Skin of body (tissue), 2 donors: ENCODE measurements around the gene ERN1. TPM values are rescaled to one million over a fixed set of nuclear protein-coding genes. Genes with fewer than 3 reads are reported as not detected.

Source experiments
- DNase-seq: peaks from one replicate; lab custom pipeline; 2025; lab: John Stamatoyannopoulos, UW
- total RNA-seq: library from RNA; depleted of rRNA; stranded (reverse); fragments of >200 nt; gene quantifications from one replicate; pipeline ENCODE4 v1.2.3, GENCODE V29; 2014

ERN1 gene
- total RNA-seq, 1 donor from 2014 or later, result 9.3 TPM

GRCh38 chr17:64061178-64061898, 68.6 kb downstream of the ERN1 start:
- DNase-seq, result no peak

DNA sequence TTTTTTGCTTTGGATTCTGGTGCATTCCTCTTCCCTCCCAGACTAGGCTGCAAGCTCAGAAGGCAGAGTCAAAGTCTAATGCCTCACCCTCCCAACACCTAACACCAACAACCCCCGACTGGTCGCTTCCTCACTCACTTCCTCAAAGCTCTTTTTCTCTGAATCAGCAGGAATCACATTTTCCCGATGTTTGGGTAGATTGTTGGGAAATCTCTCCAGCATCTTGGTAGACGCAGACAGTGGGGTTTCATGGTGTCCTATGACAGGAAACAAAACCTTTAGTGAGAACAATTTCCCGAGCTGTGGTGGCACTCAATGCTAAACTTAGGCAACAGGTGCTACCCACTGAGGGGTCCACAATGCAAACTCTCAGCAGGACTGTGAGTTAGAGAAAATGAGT, 69.6 kb downstream of the ERN1 start:
- no peak for DNase-seq

DNA sequence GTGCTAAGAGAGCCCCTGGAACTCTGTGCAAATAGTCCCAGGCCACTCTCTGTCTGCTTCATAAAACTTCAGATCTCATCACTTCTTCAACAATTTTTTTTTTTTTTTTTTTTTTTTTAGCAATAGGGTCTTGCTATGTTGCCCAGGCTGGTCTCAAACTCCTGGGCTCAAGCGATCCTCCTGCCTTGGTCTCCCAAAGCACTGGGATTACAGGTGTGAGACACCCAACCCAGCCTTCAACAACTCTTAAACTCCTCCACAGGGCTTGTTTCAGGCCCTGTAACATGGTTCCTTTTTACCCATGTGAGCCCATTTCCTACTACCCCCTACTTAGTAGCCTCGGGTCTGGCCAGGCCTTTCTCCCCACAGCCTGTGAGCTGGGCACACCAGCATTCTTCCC, 70.2 kb downstream of the ERN1 start:
- DNase-seq, result no peak

DNA sequence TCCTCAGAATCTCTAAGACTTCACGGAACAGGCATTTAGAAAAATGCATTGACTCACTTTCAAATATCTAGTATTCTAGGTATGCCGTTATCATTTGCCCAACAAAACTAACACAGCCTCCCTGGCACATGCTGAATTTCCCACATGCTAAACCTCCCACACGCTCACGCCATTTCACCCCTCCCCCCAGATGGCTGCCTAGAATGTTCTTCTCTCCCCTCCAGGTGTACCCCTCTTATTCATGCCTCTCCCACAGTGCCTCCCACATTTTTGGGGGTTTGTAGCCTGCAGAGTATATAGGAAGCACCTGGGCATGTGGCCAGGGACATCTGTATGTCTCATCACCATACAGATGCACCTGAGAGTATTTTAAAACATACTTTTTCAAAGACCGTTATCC, 71.3 kb downstream of the ERN1 start:
- DNase-seq, result no peak

- no peak for DNase-seq
Observed at GRCh38 chr17:64057701-64058263, 72.2 kb downstream of the ERN1 start.

DNA sequence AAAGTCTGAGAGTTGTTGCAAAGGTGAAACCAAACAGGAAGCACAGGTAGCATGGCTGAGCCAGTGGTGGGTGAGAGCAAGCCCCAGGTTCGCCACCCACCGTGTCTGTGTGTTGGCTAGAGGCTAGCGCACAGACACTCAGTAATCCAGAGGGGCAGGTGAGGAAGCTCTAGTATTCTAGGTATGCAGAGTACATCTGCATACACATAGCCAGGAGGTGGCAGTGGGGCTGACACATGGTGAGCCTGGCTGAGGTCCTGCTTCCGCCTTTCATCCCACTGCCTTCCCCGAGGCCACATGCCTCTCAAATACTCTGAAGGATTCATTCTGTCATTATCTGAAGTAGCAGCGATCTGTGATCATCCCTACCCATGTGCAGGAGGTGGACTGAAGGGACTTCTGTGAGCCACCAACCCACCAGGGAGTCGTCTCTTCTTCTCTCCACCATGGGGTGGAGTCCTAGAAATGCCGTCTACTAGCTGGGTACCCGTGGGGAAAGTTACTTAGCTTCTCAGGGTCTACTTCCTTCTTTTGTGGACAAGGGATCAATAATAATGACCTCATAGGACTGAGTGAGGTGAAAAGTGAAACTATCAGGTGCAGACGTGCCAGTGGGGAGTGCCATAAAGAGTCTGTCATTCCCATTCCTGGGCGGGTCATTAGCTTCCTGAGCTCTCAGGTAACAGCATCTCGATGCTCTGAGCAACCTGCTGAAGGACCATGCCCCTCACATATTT, 73.5 kb downstream of the ERN1 start:
- no peak for DNase-seq

DNA sequence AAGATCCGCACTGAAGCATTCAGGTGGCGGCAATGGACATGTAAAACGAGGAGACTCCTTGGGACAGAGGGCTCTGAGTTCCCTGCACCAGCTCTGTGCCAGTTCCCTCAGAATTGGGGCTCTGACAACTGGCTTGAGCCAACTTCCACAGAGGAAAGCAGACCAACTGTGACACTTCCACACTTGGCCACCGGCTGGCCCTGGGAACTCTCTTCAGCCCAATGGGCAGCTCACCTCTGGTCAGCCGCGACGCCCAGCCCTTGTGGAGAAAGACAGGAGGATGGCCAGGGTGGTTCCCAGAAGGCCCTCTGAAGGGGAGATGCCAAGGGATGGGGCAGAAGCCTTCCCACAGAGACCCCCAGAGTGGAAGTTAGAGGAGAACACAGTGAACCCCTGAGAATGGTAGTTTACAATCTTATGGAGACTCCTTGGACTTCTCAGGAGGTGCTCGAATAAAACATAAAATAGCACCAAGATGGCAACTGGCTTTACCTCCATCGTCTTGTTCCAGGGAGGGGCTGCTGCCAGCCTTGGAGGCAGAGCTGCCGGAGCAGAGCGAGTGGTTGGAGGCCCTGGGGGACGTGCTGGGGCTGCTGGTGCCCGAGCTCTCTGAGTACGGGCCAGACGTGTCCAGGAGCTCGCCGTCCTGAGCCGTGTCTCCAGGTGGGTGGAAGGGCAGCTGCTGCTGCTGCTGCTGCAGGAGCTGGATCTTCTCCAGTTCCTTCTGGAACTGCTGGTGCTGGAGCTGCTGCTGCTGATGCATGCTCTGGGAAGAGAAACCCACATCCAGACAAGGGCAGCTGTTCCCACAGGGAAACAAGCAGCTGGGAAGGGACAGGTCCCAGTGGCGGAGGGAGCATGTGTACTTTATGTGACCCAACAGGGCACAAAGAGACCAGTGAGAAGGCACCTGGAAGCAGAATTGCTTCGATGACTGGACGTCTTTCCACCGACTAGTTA, 74.5 kb downstream of the ERN1 start:
- DNase-seq, result no peak

- no peak for DNase-seq
Observed at GRCh38 chr17:64054304-64054703, 75.6 kb downstream of the ERN1 start.

DNA sequence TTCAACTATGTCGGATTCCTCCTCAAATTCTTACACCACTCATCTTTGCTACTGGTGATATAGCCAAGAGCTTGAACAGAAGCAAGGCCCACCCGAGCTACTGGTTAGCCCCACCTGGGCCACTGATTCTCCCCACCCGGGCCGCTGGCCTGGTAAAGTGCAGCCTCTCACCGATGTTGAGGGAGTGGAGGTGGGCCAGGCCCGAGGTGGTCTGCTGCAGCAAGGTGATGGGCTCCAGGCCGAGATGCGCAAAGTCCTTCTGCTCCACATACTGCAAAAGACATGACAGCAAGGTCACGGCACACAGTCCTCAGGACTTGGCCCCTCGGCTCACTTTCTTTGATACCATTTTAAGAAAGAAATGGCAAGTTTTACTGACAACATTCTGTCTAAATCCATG, 76.8 kb downstream of the ERN1 start:
- no peak for DNase-seq

DNA sequence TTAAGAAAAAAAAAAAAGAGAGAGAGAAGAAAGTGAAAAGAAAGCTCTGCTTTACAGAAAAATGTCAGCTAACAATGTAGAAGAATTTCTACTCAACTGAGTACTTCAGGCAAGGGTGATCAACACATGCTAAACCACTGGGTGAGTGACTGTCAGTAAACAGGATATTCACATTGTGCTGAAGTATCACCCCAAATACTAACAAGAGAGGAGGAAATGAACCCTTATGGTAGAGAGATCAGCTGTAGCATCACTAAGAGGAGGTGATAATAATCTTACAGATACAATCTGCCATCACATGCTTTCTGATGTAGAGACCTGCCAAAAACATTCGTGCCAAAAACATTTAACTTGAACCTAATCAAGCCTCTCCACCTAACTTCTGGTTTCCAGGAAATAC, 78.8 kb downstream of the ERN1 start:
- DNase-seq, result no peak

GRCh38 chr17:64048805-64049204, 81.1 kb downstream of the ERN1 start:
- DNase-seq, result no peak

DNA sequence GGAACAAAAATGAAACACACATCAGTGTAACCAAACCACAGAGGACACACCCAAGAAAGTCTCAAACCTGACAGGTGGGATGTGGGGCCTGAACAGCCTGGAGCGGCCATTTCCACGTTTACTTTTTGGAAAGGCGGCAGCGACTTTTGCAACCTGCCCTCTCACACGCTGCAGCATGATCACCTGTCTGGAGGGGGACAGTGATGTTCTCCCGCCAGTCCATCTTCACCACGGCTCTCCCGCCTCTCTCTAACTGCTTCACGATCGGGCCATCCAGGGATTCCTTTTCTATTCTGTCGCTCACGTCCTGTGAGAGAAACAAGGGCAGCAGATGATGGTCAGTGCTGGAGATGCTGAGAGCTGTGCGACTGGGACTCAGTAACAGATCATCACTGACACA, 84.8 kb downstream of the ERN1 start:
- no peak for DNase-seq

GRCh38 chr17:64042700-64043485, 87.1 kb downstream of the ERN1 start:
- no peak for DNase-seq

DNA sequence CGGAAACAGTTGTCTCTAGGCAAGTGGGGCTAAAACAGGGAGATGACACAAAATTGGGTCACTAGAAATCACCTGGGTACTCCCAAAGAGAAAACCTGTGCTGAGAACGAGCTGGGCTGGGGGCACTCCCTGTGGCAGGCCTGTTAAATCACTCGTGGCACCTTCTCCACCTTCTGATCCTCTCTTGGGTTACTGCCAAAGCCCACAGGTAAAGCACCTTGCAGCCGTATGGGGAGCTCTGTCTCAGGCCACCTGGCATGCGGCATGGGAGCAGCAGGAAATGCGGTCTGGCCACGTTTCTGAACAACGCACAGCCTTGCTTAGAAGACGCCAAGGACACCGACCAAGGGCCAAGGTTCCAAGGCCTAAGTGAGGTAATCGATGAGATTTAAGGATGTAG, 88.0 kb downstream of the ERN1 start:
- DNase-seq, result no peak

DNA sequence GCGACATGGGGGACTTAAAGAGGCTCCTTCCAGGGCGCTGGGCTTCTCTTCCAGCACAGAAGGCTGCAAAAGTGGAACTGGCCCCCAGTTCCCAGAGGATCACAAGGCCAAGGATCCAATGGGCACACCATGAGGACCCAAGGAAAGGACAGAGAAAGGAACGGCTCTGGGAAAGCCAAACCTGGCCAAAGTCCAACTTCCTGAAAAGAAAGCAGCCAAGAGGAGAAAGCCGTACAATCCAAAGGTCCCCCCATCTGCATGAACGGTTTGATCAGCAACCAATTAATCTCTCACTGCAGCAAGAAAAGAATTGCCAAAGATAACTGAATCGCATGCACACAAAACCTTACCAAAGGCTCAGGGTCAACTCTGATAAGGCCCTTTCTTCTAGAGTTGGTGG, 89.7 kb downstream of the ERN1 start:
- DNase-seq, result no peak

GRCh38 chr17:64039106-64039400, 90.9 kb downstream of the ERN1 start:
- no peak for DNase-seq

GRCh38 chr17:64038331-64039105, 91.4 kb downstream of the ERN1 start:
- no peak for DNase-seq

GRCh38 chr17:64037802-64038201, 92.1 kb downstream of the ERN1 start:
- no peak for DNase-seq

GRCh38 chr17:64037180-64037579, 92.8 kb downstream of the ERN1 start:
- no peak for DNase-seq

- no peak for DNase-seq
Observed at GRCh38 chr17:64036198-64036922, 93.6 kb downstream of the ERN1 start.
